ENCODE data around the gene ACAP1.

GRCh38 chr17:7334938-7335538 is 1.3 kb upstream of the ACAP1 start:
- TF ChIP-seq POLR2A (IDR thresholded peaks at IDR 0.05) (no peak), CTCF (IDR thresholded peaks at IDR 0.05 in 8 of 11, conservative IDR thresholded peaks at IDR 0.05 in 3 of 11) (no peak), POLR2AphosphoS5 (IDR thresholded peaks at IDR 0.05) (no peak)
